HG02884 (cell line): Measurements from ENCODE around the gene SMPD3.

ENCODE experiments used
- ATAC-seq: cut with Tn5 transposase; IDR thresholded peaks from one replicate; pipeline ENCODE4 v1.9.1; 2021; ENCODE audit warnings: mild to moderate bottlenecking, moderate library complexity; ENCODE audit not compliant: unreplicated experiment

SMPD3 gene

DNA sequence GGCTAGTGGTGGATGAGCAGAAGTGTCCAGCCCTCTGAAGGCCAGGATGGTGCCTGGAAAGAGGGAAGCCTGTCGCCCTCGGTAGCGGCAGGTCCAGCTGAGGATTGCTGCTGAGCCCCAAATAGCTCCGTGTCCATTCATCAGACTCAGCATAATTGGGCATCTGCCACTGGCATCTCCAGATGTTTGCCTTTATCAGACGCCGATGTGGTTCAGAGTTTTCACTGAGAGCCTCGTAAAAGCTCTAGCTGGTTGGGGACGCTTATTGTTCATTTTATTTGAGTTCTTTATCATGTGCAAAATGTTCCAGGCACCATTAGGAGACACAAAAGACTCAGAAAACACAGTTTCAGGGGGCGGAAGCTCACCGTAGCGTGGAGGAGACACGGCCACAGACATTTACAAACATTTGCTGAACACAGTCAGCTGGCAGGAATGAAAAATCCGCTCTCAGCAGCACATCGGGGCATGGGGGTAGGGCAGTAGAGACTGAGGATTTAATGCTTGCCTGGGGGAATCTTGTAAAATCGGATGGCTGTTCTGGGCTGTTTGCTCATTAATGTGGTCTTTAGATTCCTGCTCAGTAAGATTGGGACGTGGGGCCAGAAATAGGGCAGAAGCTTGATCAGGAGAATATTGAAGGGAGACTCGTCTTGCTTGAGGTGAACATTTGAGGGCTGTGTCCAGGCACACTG lies 41.7 kb downstream of the SMPD3 start:
- ATAC-seq = no peak

DNA sequence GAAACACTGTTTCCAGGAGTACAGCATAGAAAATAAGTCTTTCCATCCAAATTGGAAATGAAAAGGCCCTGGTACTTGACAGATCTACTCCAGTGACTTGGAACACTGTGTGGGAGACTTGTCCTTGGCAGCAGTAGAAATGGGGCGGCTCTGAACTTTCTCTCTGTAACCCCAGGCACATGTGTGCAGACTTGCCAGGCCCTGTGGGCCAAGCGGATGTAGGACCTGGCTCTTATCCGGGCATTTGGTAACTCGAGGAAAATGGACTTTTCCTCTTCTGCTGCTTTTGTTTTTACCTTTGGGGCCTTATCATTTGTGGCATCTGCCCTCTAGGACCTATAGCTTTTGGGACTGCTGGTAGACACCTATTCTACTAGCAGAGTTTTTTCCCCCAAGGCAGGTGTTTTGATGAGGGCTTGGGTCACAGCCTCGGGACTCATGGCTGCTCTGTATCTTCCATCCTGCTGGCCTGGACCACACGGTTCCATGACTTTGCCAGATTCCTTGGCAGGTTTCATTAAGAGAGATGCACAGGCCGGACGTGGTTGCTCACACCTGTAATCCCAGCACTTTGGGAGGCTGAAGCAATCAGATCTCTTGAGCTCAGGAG lies 43.5 kb downstream of the SMPD3 start:
- ATAC-seq = no peak

DNA sequence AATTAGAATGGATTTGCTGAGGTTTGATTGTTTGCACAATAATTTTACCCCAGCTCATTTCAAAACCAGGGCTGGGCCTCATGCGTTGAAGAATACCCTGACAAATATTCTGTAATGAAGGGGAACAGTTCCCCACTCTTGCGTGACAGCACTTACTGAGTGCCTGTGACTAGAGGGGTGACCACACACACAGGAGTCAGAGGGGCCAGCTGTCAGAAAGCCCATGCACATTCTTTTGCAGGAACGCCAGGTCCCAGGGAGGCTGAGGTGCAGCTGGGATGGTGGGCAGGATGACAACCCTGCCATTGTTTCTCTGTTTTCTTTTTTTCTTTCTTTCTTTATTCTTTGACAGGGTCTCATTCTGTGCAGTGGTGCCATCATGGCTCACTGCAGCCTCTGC lies 44.6 kb downstream of the SMPD3 start:
- no peak for ATAC-seq

DNA sequence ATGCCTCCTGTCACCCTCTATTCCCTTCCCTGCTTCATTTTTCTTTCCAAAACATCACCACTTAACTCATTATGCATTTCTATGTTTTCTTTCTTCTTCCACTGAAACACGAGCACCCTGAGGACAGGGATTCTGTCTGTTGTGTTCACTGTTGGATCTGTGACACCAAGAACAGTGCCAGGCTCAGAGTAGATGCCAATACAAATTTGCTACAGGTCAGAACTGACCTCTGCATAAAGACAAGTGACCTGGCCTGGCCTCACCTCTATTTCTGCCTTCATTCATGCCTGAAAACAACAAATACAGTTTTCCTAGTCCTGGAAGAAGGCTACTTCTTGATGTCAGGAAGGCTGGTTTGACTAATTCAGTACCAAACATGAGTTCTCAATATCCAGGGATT lies 45.1 kb downstream of the SMPD3 start:
- ATAC-seq = no peak

DNA sequence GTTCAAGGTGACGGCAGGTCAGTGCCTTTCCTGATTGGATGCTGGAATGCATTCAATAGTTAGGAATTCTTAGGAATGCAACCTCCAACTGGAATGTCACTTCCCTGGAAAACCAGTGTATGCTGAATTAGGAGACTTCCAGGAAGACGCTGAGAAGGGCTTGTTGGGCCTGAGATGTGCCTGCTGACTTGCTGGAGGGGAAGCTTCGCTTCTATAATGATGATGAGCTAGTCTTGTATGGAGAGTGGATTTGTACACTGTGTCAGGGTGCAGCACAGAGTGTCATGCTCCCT lies 45.6 kb downstream of the SMPD3 start:
- no peak for ATAC-seq

DNA sequence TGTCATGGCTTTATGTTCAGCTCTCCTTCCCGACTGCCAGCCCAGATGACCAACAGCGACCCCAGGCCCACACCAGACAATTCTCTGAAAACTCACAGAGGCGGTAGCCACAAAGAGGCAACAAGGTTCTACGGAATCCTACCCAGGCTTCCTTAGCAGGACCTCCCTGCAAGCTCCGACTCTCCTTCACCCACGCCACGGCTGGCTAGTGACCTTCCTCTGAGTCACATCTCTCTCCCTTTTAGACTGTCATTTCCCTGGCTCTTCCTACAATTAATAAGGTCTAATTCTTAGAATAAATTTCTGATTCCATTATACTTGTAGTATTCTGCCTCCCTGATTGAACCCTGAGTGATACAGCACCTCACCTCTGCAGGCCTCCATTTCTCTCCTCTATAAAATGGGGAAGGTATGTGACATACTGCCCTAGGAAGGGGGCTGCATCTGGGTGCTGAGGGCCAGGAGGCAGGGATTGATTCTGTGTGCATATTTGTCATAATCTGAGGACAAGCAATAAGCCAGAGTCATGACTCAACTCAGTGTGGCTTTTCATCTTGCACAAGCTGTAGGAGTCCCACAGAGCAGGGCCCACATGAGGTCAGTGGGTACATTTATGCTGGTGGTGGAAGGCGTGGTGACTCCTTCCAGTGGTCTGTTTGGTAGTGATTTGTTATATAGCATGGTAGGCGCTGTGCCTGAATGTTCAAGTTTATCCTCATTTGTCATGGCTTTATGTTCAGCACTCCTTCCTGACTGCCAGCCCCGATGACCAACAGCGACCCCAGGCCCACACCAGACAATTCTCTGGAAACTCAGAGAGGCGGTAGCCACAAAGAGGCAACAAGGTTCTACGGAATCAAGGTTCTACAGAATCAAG lies 46.2 kb downstream of the SMPD3 start:
- no peak for ATAC-seq

DNA sequence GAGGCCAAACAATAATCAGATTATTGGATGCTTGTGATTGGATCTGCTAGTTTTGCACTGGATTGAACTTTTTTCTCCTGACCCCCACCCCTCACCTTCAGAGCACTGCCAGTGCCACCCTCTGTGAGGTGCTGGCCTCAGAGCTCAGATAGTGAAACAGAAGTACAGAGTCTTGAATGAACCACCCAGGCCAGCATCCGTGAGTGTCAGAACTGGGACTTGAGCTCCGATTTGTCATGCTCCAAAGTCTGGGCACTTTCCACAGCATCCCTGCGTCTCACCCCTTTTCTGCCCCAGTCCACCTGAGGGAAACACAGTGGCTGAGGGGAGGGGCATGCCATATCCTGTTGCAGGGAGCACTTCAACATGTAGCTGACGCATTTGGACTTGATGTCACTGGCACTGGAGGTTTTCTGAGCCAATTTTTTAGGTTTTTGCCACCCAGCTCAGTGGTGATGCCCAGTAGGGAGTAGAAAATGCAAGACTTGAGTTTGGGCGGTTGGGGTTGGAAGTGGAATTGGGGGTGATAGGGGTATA lies 47.3 kb downstream of the SMPD3 start:
- no peak for ATAC-seq

DNA sequence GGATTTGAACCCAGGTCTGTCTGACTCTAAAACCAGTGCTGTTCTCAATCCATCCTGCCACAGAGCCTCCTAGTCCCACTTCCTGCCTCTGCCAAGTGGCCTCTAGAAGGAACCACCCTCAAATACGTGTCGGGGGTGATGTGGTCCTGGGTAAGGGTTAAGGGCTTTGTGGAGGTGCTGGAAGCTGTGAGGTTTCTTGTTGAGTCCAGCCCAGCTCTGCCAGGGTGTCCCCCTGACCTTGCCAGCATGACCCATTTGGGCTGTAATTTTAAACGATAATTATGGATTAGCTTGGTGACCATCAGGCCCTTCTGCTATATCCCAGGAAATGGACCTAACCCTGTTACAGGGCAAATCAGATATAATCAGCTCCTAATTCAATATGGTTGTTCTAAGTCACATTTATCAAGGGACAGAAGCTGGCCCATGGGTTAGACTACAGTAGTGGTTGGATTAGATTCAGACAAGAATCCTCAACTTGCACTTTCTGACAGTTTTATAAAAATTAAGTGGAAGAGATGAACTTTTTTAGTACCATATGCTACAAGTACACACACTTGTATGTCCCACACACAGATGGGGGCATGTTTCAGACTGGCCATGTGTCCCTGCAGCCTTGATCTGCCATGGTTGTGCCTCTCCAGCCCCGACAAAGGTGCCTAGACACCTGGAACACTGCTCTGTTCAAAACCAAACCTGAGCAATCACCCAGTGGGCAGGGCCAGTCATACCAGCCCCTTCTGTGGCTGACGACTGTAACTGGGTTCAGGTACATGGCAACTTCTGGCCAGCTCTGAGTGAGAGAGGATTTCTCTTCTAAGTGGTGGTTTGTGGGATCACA lies 48.0 kb downstream of the SMPD3 start:
- no peak for ATAC-seq

DNA sequence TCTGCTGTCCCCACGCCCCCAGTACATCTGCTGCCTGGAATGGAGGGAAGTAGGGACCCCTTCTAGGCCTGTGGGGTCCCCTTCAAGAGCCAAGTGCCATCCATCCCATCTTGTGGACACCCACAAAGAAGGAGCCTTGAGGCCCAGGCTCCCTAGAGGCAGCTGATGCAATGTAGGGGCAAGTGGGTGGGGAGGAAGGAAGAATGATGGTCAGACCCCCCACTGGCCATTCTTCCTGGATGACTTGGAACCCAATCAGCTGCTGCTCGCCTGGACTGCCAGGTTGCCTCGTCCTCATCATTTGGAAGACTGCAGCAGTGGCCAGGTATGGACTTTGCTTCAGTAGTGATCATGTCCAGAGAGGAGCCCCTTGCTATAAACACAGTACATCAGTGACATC lies 48.9 kb downstream of the SMPD3 start:
- ATAC-seq = no peak

DNA sequence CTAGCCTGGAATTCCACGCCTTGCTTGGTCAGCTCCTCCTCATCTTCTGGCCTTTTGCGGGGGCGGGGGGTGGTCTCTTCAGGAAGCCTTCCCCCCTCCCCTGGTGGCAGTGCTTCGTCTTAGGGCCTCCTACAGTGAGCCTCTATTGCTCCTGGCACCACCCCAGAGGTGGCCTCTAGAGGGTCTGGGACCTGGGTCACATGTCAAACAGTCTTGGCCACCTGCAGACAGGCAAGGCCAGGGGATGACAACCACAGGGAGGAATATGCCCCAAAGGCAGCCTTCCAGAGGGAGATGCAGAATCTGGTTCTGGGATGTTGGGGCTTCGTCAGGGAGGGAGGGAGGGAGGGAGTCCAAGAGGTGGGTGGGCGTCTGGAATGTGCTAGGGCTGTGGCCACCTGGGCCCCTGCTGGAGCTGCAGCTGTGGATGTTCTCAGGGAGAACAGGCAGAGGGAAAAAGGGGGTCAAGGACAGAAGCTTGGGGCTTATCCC lies 50.6 kb downstream of the SMPD3 start:
- no peak for ATAC-seq

DNA sequence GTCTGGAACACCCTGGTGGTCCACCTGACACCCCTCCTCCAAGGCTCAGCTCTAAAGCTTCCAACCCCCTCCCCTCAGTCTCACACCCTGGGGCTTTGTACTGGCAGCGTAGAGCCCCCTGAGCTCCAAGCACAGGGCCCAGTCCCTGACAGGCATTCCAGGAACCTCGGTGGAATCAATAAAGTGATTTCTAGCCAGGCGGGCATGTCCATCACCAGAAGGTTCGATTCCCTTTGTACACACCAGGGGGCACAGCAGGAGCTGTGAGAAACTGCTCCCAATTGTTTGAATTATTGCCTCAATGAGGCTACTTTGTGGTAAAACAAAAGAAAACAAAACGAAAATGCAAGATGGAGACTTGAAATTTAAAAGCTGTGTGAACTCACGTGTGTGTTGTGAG lies 51.8 kb downstream of the SMPD3 start:
- ATAC-seq = no peak

DNA sequence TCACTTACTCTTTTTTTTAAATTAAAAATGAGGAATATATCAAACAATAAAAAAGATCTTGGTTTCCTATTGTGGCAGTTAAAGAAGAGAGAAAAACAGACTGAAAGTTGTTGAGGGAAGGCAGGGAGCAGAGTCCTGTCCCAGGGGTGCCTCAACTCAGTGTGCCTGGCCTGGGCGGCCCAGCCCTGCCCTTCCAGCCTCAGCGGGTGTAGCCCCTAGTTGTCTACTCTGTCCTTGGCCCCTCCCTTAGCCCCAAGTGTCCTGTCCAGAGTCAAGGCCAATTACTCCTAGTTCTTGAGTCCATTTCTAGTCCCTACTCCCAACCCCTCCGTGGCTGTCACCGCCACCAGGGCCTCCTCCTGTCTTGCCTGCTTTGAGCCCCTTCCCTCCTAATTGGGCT lies 52.5 kb downstream of the SMPD3 start:
- no peak for ATAC-seq

DNA sequence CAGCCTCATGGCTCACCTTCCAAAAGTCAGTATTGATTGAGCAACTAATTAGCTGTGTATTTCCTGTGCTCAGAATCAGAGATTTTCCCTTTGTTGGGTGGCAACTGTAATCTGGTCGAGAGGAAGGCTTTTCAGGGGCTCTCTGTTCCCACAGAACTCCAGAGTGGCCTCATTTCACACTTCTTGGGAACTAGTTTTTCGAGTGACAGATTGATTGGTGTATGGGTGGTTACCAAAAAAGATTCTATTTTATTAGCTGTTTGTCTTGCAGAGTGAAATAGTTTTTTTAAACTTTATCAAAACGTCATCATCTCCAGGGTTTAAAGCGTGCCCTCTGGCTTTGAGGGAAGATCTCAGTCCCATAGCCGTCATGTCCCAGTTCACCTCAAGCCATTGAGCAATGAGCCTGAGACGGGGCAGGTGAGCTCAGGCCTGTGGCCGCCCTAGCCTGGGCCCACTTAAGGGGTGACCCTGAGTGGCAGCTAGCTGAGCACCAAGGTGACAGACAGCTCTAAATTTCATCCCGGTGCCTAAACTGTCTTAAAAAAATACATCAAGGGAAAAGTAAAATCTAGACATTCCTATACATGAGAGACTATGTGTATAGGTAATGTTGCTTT lies 53.0 kb downstream of the SMPD3 start:
- no peak for ATAC-seq

DNA sequence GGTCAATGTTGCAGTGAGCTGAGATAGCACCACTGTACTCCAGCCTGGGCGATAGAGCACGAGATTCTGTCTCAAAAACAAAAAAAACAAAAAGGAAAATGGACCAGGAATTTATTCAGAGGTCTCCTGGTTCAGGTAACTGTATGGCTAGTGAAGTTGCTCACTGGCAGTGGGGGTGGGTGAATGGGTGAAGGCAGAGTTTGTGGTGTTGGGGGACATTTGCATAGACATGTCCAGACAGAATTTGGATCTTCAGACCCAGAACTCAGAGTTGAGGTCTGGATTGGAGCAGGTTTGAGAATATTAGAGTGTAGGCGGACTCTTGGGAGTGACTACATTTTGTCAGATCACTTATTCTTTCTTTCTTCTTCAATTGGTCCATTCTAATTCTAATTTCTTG lies 55.0 kb downstream of the SMPD3 start:
- no peak for ATAC-seq

DNA sequence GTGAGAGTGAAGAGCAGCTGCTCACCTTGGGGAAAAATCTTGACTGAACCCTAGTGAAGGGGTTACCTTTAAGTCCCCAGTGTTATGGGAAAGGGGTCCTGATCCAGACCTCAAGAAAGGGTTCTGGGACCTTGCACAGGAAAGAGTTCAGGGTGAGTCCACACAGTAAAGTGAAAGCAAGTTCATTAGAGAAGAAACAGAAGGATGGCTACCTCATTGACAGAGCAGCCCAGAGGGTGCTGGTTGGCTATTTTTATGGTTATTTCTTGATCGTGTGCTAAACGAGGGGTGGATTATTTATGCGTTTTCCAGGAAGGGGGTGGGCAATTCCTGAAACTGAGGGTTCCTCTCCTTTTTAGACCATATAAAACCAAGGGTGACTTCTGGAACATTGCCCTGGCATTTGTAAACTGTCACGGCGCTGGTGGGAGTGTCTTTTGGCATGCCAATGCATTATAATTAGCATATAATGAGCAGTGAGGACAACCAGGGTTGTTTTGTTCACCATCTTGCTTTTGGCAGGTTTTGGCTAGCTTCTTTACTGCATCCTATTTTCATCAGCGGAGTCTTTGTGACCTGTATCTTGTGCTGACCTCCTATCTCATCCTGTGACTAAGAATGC lies 58.4 kb downstream of the SMPD3 start:
- no peak for ATAC-seq

DNA sequence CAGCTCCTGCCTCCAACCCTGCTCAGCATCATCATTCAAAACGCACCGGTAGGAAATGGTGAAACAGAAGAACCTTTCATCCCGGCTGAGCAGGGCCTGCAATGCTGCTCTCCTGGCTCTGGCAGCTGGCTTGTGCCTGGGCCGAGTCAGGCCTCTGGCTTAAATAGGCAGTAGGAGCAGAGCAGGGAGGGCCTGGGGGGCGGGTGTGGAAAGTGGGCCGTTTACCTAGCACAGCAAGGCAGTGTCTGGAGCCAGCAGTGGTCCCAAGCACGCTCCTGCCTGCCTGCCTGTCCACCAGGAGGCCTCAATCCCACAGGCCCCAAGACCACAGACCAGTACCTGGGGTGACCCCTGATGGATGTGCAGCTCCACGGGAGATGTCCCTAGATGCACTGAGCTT lies 59.3 kb downstream of the SMPD3 start:
- ATAC-seq = no peak

DNA sequence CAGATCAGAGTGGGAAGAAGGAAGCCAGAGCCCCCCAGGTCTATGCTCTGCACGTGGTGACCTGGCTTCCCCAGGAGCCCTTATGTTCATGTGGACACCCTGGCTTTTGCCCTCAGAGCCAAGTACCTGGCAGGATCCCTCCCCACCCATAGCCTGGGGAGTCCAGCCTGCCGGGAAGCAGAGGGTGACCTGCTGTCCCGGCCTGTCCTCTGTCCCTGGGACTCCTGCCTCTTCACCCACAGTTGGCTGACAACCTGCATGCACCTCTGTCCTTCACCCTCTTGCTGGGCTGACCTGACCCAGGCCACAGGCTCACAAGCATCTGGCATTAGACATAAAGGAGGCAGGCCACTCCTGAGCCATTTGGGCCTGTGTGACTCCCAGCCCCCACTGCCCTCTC lies 60.2 kb downstream of the SMPD3 start:
- no peak for ATAC-seq

DNA sequence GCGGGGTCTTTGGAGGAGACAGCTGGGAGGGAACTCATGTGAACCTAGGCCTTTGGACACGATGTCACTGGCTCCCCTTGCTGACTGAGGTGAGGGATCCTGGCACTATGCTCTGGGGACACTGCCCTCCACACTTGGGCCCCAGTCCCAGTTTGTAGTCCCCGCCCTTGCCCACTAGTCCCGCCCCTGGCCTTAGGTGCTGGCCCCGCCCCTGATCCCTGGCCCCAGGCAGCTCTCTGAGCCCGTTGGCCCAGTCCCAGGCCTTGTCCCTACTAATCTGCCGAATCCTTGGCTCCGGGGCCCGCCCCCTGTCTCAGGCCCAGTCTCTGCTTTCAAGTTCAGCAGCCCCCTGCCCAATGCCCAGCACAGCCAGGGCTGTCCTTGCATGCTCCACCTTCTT lies 61.0 kb downstream of the SMPD3 start:
- no peak for ATAC-seq

DNA sequence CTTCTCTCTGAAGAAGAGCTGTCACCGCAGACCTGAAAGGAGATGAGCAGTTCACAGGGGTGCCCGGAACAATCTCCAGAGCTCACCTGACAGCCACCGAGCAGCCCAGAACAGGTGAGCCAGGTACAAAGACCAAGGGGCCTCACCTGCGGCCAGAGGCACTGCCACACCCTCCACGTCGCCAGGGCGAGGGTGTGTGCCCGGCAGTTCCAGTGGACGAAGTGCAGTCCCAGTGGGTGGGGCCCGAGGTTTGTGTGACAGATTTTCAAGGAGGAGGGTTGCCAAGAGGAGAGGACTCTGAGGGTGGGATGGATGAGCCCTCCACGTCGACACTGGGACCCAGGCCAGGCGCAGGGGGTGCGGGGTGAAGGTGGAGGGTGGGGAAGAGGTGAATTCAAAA lies 61.7 kb downstream of the SMPD3 start:
- no peak for ATAC-seq

DNA sequence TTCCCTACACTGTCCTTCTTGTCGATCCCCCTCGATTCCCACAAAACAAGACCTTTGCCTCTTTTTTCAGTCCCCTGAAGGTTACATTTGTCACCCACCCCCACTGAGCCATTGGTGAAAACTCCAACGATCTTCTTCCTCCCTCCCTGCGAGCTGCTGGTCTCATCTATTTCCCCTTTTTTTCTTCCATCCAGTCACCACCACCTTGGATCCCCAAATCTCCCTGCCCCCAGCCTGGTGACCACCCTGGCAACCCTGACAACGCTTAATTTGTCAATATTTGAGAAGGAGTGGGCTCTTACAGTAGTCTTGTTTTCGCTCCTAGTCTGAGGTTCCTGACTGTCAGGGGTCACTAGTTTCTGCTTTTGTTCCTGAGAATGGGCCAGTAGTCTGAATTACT lies 62.9 kb downstream of the SMPD3 start:
- no peak for ATAC-seq
